ENCODE results near the gene ZNF189. TPM values are rescaled to one million over a fixed set of nuclear protein-coding genes. Genes with fewer than 3 reads are reported as not detected.
A peak's percentile ranks its signal among the peaks of the same experiment; 100 is the strongest.

The ZNF189 gene
- total RNA-seq, 3 donors from 2014 or later, result 5.4 to 7.6 (median 6.6) TPM

DNA sequence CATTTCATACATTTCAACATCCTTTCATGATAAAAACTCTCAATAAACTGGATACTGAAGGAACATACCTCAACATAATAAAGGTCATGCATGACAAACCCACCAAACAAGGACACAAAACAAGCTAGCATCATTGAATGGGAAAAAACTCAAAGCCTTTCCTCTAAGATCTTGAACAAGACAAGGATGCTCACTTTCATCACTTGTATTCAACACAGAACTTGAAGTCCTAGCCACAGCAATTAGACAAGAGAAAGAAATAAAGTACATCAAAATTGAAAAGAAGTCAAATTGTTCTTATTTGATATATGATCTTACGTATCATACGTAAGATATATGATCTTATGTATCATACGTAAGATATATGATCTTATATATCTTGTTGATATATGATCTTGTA is 5.5 kb upstream of the ZNF189 start:
- H3K27me3 Mint-ChIP-seq (ENCODE audit: low read depth), result no peaks in the 10 kb centered on the region
- no peak for ATAC-seq
- peaks cover 17% of the 10 kb centered on the region for H3K9me3 Mint-ChIP-seq
- H3K4me3 Mint-ChIP-seq, result no peak overlapping the region
- H3K4me1 Mint-ChIP-seq (ENCODE audit: low read depth), result peaks cover 60% of the 10 kb centered on the region
- DNase-seq, result no peak
- H3K36me3 Mint-ChIP-seq (ENCODE audit: insufficient read depth), result peaks cover 58% of the 10 kb centered on the region

DNA sequence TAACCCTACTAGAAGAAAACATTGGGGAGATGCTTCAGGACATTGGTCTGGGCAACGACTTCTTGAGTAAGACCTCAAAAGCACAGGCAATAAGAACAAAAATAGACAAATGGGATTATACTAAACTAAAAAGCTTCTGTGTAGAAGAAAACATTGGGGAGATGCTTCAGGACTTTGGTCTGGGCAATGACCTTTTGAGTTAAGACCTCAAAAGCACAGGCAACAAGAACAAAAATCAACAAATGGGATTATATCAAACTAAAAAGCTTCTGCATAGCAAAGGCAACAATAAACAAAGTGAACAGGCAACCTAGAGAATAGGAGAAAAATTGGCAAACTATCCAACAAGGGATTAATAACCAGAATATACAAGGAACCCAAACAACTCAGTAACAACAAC is 4.0 kb upstream of the ZNF189 start:
- ATAC-seq (no peak), DNase-seq (no peak)
- Mint-ChIP-seq H3K4me3 (no peak overlapping the region), H3K27me3 (ENCODE audit: low read depth) (no peaks in the 10 kb centered on the region), H3K4me1 (ENCODE audit: low read depth) (peaks cover 64% of the 10 kb centered on the region), H3K36me3 (ENCODE audit: insufficient read depth) (peaks cover 51% of the 10 kb centered on the region), H3K9me3 (peaks cover 17% of the 10 kb centered on the region)

DNA sequence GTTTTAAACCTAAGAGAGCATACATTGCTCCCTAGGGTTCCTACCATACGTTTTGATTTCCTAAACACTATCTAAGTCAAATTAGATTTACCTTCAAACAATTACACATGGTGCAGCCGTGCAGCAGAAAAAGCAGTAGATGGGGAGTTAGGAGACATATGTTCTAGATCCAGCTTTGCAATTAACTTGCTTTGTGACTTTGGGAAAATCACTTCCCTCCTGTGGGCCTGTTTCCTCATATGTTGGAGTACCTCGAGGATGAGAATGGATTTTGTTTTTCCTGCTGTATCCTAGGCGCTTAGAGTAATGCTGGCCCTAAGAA is 944 bp upstream of the ZNF189 start:
- ATAC-seq (no peak), DNase-seq (no peak)
- H3K27me3 Mint-ChIP-seq (ENCODE audit: low read depth), result no peaks in the 10 kb centered on the region
- H3K4me1 Mint-ChIP-seq (ENCODE audit: low read depth), result peaks cover 75% of the 10 kb centered on the region
- H3K4me3 Mint-ChIP-seq, result peak overlapping the region; percentile 98
- H3K36me3 Mint-ChIP-seq (ENCODE audit: insufficient read depth), result peaks cover 55% of the 10 kb centered on the region
- H3K9me3 Mint-ChIP-seq, result peaks cover 12% of the 10 kb centered on the region

DNA sequence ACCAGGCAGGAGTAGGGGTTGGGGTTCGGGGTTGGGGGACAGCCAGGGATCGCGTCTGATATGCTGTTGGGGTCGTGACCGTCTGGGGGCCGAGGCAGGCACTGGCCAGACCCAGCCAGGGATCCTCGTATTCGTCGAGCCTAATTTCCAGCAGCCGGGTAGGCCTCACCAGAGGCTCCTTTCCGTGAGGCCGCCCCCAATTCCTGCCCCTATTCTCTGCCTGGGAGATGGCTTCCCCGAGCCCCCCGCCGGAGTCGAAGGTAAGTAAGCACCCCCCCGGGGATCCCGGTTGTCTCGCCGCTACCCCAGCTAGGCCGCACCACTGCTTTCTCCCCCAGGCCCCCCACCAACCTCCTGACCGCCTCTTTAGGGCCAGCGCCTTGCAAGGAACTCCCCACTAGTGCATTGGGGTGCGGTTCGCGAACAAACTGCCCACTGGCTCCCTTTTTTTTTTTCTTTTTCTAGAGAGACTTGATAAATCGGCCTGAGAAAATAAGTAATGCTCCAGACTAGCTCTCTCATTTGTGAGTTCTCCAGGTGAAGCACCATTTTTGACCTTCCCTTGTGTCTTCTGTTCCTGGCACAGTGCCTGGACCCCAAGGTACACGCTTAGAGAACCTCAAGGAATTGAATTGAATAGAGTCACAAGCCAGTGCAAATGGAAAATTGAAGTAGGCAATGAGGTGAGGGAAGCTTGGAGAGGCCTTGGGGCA is 435 bp downstream of the ZNF189 start:
- peaks cover 58% of the 10 kb centered on the region for H3K36me3 Mint-ChIP-seq (ENCODE audit: insufficient read depth)
- peak overlapping the region; percentile 98 for H3K4me3 Mint-ChIP-seq
- peaks cover 75% of the 10 kb centered on the region for H3K4me1 Mint-ChIP-seq (ENCODE audit: low read depth)
- H3K9me3 Mint-ChIP-seq, result peaks cover 14% of the 10 kb centered on the region
- ATAC-seq (no peak), DNase-seq (no peak)
- H3K27me3 Mint-ChIP-seq (ENCODE audit: low read depth), result no peaks in the 10 kb centered on the region

DNA sequence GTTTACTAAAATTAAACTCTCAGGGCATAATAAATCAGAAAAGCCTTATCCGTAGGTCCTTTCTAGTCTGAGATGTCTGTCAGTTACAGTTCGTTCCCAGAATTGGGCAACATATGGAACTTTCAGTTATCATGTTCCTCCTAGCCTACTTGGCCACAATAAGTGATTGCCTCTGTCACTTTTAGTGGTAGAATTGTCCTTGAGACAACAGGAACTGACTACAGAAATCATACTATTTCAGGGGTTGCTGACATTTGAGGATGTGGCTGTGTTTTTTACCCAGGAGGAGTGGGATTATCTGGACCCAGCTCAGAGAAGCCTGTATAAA is 956 bp downstream of the ZNF189 start:
- Mint-ChIP-seq H3K4me3 (peak overlapping the region; percentile 98), H3K27me3 (ENCODE audit: low read depth) (no peaks in the 10 kb centered on the region), H3K9me3 (peaks cover 11% of the 10 kb centered on the region), H3K36me3 (ENCODE audit: insufficient read depth) (peaks cover 58% of the 10 kb centered on the region), H3K4me1 (ENCODE audit: low read depth) (peaks cover 70% of the 10 kb centered on the region)
- DNase-seq (no peak), ATAC-seq (no peak)

DNA sequence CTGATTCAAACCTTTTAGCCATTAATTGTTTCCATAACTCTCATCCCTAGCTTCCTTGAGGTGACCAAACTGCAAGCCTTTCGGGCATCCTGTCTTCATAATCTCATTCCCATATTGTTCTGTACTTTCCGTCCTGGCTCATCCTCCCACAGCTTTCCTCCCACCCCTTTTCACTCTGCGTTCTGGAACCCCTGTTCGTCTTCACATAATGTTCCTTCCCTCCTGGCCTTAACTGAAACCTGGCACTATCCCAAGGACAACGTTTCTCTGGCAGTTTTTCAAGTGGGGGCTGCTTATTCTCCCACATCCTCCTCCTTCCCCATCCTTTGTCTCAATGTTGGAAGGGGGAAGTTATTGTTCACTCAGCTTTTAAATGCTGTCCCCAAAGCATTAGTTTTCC is 1.5 kb downstream of the ZNF189 start:
- Mint-ChIP-seq H3K36me3 (ENCODE audit: insufficient read depth) (peaks cover 60% of the 10 kb centered on the region), H3K27me3 (ENCODE audit: low read depth) (no peaks in the 10 kb centered on the region), H3K9me3 (peaks cover 16% of the 10 kb centered on the region), H3K4me3 (peak overlapping the region; percentile 98), H3K4me1 (ENCODE audit: low read depth) (peaks cover 65% of the 10 kb centered on the region)
- DNase-seq (no peak), ATAC-seq (no peak)

DNA sequence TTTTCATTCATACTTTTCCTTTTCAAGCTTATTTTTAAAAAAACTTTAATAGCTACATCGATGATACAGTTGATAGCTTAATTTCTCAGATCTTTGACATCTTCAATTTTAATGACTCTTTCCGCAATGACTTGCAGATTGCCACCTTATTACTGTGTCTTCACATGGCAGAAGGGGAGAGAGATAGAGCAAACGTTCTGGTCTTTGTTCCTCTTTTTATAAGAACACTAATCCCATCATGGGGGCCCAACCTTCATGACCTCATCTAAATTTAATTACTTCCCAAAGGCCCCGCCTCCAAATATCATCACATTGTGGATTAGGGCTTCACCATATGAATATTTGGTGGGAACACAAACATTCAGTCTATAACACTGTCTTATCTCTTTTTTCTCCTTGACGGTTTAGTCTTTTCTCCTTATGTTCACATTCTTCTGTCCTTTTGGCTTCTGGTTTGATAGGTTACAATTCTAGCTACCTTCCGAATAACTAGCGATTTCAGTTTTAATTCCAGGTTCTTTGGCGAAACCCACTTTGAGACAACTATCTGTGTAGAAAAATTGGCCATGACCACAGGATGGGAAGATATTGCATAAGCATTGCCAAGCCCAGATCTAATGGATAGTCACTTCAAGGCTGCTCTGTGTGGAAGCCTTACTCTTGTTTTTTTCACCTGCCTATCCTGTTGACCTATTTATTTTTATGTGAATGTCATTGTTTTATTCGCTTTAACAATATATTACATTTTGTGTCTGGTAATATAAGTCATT is 5.0 kb downstream of the ZNF189 start:
- Mint-ChIP-seq H3K27me3 (ENCODE audit: low read depth) (no peaks in the 10 kb centered on the region), H3K4me3 (no peak overlapping the region), H3K4me1 (ENCODE audit: low read depth) (peaks cover 41% of the 10 kb centered on the region), H3K9me3 (peaks cover 45% of the 10 kb centered on the region), H3K36me3 (ENCODE audit: insufficient read depth) (peaks cover 82% of the 10 kb centered on the region)
- DNase-seq, result no peak
- ATAC-seq, result no peak

DNA sequence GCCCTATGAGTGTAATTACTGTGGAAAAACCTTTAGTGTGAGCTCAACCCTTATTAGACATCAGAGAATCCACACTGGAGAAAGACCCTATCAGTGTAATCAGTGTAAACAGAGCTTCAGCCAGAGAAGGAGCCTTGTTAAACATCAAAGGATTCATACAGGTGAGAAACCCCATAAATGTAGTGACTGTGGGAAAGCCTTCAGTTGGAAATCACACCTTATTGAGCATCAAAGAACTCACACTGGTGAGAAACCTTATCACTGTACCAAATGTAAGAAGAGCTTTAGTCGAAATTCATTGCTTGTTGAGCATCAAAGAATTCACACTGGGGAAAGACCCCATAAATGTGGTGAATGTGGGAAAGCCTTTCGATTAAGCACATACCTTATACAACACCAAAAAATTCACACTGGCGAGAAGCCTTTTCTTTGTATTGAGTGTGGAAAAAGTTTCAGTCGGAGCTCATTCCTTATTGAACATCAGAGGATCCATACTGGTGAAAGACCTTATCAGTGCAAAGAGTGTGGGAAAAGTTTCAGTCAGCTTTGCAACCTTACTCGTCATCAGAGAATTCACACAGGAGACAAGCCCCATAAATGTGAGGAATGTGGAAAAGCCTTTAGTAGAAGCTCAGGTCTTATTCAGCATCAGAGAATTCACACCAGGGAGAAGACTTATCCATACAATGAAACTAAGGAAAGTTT is 9.9 kb downstream of the ZNF189 start:
- Mint-ChIP-seq H3K9me3 (peaks cover 64% of the 10 kb centered on the region), H3K4me3 (no peak overlapping the region), H3K36me3 (ENCODE audit: insufficient read depth) (peaks cover 76% of the 10 kb centered on the region), H3K27me3 (ENCODE audit: low read depth) (no peaks in the 10 kb centered on the region), H3K4me1 (ENCODE audit: low read depth) (peaks cover 2% of the 10 kb centered on the region)
- ATAC-seq (no peak), DNase-seq (no peak)

DNA sequence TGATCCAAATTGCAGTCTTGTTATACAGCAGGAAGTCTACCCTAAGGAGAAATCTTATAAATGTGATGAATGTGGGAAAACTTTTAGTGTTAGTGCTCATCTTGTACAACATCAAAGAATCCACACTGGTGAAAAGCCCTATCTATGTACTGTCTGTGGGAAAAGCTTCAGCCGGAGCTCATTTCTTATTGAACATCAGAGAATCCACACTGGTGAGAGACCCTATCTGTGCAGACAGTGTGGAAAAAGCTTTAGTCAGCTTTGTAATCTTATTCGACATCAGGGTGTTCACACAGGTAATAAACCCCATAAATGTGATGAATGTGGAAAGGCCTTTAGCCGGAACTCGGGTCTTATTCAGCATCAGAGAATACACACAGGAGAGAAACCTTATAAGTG is 10.4 kb downstream of the ZNF189 start:
- Mint-ChIP-seq H3K36me3 (ENCODE audit: insufficient read depth) (peaks cover 71% of the 10 kb centered on the region), H3K9me3 (peaks cover 64% of the 10 kb centered on the region), H3K4me1 (ENCODE audit: low read depth) (no peaks in the 10 kb centered on the region), H3K27me3 (ENCODE audit: low read depth) (no peaks in the 10 kb centered on the region), H3K4me3 (no peak overlapping the region)
- ATAC-seq (no peak), DNase-seq (no peak)

DNA sequence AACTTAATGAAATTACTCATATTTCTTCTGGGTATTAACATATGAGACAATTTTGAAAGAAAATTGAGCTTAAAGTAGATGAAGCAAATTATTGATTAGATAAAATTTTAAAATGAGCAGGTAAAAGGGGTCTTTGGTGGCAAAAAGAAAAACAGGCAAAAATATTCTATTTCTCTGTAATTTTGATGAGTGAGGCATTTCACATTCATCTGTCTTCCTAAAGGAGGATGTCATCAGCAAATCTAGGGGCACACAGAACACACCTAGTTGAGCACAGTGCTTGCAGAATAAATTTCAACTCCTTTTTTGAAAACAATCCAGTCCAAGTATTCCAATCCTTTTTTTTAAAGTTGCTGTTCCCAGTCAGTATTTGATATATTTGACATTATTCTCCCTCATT is 16.2 kb downstream of the ZNF189 start:
- DNase-seq (no peak), ATAC-seq (no peak)
- Mint-ChIP-seq H3K36me3 (ENCODE audit: insufficient read depth) (peaks cover 27% of the 10 kb centered on the region), H3K9me3 (peaks cover 57% of the 10 kb centered on the region), H3K4me1 (ENCODE audit: low read depth) (no peaks in the 10 kb centered on the region), H3K27me3 (ENCODE audit: low read depth) (no peaks in the 10 kb centered on the region), H3K4me3 (no peak overlapping the region)

DNA sequence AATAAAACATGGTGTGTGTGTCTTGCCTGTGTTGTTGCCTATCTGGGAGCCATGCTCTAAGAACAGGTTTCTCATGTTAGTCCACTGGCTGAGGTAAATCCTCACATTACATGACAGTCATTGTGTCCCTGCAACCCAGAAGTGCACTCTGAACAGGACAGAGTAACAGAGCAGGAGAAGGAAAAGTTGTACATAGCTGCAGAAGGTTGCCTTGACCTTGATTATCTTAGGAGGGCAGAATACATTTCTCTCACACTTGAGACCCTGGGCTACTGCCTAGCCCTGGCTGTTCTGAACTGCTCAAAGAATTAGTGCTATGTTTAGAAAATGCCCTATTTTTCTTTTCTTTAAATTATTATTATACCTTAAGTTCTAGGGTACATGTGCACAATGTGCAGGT is 16.9 kb downstream of the ZNF189 start:
- peaks cover 57% of the 10 kb centered on the region for H3K9me3 Mint-ChIP-seq

DNA sequence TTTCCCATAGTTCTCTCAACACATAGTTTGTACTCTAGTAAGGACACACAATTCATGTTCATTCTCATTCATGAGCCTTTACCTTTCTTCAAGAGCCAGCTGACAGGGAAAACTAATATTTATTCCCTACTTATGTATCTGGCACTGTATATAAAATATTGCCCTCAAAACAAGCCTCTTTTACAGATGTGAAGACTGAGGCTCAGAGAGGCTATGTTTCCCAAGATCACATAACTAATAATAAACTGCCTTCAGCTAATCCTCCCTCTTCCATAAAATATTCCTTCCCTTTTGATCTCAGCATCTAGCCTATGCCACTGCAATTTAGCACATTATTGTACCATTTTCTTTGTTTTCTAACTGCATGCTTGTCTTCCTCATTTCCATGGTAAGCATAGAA is 18.7 kb downstream of the ZNF189 start:
- H3K4me3 Mint-ChIP-seq, result no peak overlapping the region
- peaks cover 20% of the 10 kb centered on the region for H3K36me3 Mint-ChIP-seq (ENCODE audit: insufficient read depth)
- ATAC-seq (no peak), DNase-seq (no peak)
- peaks cover 55% of the 10 kb centered on the region for H3K9me3 Mint-ChIP-seq
- H3K4me1 Mint-ChIP-seq (ENCODE audit: low read depth), result no peaks in the 10 kb centered on the region
- no peaks in the 10 kb centered on the region for H3K27me3 Mint-ChIP-seq (ENCODE audit: low read depth)

More for the DNA sequence above, 16.9 kb downstream of the ZNF189 start:
- H3K36me3 Mint-ChIP-seq (ENCODE audit: insufficient read depth), result peaks cover 27% of the 10 kb centered on the region
- no peak overlapping the region for H3K4me3 Mint-ChIP-seq
- H3K4me1 Mint-ChIP-seq (ENCODE audit: low read depth), result no peaks in the 10 kb centered on the region
- no peaks in the 10 kb centered on the region for H3K27me3 Mint-ChIP-seq (ENCODE audit: low read depth)
- DNase-seq (no peak), ATAC-seq (no peak)

DNA sequence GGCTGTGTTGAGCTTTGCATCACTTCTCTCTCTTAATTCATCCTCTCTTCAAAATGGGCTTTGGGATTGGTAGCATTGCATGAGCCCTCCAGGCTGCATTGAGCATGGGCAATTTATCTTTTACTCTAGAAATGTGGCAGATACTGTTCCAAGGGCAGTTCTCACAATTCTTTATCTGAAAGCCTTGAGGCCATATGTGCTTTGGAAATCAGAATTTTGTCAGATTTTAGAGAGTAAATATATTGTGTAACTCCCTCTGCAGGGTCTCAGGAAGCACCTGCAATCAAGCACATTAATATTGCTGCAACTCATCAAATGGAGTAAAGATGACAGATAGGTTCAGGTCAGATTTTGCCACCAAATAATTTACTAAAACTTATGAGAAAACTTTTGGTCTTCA is 19.3 kb downstream of the ZNF189 start:
- Mint-ChIP-seq H3K27me3 (ENCODE audit: low read depth) (no peaks in the 10 kb centered on the region), H3K36me3 (ENCODE audit: insufficient read depth) (peaks cover 15% of the 10 kb centered on the region), H3K4me1 (ENCODE audit: low read depth) (no peaks in the 10 kb centered on the region), H3K9me3 (peaks cover 50% of the 10 kb centered on the region), H3K4me3 (no peak overlapping the region)
- DNase-seq, result no peak
- ATAC-seq, result no peak

DNA sequence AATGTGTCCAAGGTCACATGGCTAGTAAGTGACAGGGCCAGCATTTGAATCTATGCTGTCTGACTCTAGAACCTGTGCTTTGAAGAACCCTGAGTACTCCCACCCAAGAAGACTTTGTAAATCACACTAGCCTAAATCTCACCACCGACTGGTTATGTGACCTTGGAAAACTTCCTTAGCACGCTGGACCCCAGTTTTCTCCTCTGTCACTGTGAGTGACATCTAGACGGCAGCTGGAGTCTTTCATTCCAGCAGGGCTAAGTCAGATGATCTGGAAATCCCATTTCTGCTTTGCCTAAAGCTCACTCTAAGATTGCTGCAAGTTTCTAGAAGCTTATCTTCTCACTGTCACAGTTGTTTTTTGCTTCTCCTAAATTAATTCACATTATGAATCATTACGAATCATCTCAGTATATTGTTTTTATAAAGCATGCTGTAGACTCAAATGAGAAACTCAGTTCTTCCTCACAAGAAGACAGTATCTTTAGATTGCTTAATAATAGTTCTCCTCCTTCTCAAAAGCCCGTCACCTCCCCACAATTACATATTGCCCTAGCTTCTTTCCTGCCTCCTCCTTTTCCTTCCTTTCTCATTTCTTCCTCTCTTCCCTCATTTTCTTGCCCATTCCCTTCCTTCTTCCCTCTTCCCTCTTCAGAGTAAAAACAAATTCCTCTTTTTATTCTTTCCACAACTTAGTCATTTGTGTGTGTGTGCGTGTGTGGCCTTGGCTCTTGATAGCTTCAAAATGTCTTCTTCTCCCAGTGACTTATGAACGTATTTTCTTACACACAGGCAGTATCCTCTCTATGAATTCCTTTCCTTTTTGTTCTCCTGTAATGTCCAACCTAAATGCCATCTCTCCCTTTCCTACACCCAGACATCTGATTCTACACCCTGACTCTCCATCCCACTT is 20.1 kb downstream of the ZNF189 start:
- DNase-seq, result no peak
- Mint-ChIP-seq H3K36me3 (ENCODE audit: insufficient read depth) (peaks cover 10% of the 10 kb centered on the region), H3K27me3 (ENCODE audit: low read depth) (no peaks in the 10 kb centered on the region), H3K4me1 (ENCODE audit: low read depth) (no peaks in the 10 kb centered on the region), H3K9me3 (peaks cover 47% of the 10 kb centered on the region), H3K4me3 (no peak overlapping the region)
- no peak for ATAC-seq
